ENCODE data around the gene MAPK1IP1L.
"Not testable (repeated sequence)": the region's sequence is repeated elsewhere in the genome, so short reads cannot be mapped to it uniquely, and the experiment has no call there.

The MAPK1IP1L gene

DNA sequence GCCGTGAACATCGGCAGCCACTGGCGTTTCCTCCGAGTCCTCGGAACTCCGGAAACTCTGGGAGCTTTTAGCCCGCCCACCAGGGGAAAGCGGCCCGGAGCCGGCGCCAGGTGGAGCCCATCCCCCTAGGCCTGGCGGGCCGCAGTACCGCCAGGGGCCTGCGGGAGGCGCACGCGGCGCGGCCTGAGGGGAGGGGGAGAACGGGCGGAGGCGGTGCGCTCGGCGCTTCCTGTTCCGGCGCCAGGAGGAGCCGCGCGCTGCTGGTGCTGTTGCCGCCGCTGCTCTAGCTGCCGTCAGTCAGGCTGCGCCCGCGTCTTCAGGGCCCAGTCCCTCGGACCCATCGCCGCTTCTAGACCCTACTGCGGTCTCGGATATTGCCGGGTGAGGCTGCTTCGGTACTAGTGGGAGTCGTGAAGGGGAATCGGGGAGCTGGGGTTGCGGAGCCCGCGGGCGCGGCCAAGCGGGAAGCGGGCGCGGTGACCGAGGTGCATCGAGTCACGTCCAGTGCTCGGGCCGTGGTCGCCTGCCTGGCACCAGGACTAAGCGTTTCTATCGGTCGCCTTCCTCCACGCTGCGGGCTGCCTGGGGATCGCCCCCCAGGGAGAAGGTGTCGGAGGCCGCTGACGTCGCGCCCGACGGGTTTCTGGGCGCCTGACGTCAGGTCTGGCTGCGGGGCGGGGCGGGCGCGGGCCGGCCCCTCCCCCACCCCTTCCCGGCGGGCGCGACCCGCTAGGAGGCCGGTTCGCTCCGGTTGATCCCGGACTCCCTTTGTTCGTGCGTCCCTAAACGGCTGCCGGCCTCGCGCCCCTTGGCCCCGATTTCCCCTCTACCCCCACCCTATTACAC, at the start of gene MAPK1IP1L:
Gene MAPK1IP1L, plus strand, starts transcription at position 225 of the 846 bp plus-strand sequence. CDS start 10,037 bp downstream, outside the sequence.
- peak; percentile 97 for DNase-seq

DNA sequence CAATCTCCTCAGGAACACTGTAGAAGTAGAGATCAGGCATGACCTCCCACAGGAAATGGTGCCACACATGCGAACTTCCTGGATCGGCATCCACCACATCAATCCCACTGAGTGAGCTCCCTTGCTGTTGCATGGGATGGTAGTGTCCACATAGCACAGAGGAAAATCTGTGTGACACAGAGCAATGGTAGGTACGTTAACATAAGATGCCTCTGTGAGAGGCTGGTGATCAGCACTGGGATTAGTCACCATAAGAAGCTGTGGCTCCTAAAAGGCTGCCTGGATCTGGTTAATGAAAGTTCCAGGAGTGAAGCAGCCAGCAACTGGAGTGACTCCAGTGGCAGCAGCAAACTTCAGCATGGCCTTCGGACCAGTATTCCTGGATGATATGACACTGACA, 46.4 kb upstream of the MAPK1IP1L start:
- no peak for DNase-seq

DNA sequence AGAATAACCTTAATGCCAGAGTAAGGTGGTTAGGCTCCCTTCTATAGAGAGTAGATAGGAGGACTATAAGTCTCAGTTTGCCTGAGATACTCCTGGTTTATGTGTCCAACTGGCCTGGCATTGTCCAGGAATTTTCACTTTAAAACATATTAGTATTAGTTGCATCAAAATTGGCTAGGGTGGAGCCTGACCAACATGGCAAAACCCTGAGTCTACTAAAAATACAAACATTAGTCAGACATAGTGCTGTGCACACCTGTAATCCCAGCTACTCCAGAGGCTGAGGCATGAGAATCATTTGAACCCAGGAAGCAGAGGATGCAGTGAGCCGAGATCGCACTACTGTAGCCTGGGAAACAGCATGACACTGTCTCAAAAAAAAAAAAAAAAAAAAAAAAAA, 36.4 kb upstream of the MAPK1IP1L start:
- DNase-seq = no peak

DNA sequence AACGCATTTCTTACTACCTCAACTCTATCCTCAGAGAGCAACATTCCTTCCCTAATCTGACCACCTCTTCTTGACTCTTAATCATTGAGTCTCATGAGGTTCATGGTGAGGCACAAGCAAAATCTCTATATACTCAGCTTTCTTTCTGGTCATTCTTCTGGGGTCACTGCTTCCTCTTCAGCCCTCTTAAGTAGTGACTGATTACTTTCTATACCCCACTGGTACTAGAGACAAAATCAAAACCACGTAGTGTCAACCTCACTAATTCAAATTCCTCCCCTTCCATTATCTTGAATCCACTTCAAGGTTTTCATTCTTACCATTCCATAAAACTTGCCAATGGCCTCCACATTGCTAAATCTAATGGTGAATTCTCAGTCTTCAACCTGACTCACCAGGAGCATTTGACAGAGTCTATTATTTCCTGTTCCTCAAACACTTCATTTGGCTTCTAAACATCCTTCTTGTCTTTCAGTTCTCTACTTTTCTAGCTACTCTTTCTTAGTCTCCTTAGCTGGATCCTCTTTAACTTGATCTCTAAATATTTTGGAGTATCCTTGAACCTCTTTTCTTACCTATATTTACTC, 31.4 kb upstream of the MAPK1IP1L start:
- no peak for DNase-seq

DNA sequence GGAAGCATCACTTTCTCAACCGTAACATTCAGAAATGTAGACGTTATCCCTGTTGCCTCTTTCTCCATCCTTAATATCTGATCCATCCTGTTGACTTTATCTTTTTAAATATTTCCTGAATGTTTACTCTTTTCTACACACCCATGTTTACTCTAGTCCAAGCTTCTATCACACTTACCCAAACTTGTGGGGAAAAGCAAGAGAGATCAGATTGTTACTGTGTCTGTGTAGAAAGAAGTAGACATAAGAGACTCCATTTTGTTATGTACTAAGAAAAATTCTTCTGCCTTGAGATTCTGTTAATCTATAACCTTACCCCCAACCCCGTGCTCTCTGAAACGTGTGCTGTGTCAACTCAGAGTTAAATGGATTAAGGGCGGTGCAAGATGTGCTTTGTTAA, 27.1 kb upstream of the MAPK1IP1L start:
- not testable (repeated sequence) for DNase-seq

DNA sequence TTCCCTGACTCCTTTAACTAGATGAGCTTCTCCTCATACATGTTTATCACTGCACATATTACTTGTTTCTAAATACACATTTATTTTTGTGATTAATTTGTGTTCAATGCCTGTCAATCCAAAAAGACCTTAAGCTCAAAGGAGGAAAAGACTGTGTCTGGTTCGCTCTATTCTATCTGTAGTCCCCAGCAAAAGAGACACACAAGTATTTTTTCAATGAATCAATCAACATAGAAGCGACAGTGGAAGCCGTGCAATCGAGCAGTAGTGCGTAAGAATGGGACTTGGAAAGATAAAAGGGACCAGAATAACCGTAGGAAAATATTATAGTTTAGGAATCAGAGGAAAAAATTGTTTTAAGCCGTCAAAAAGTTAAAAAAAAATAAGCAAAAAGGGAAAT, 25.5 kb upstream of the MAPK1IP1L start:
- peak; percentile 15 for DNase-seq

DNA sequence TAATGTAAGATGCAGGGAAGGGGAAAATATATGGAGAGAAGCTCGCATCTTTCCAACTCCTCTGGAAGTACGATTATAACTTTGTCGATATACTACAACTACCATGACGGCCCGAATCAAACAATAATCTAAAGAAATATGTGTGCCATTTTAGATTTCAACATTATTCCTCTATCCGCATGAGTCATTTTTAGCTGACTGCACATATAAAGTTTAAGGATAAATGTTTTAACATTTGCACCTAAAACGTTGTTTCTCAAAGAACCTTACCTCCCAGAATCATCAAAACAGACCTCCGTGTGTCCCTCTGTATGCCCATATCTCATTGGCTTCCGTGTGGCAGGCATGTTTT, 25.0 kb upstream of the MAPK1IP1L start:
- DNase-seq = no peak

DNA sequence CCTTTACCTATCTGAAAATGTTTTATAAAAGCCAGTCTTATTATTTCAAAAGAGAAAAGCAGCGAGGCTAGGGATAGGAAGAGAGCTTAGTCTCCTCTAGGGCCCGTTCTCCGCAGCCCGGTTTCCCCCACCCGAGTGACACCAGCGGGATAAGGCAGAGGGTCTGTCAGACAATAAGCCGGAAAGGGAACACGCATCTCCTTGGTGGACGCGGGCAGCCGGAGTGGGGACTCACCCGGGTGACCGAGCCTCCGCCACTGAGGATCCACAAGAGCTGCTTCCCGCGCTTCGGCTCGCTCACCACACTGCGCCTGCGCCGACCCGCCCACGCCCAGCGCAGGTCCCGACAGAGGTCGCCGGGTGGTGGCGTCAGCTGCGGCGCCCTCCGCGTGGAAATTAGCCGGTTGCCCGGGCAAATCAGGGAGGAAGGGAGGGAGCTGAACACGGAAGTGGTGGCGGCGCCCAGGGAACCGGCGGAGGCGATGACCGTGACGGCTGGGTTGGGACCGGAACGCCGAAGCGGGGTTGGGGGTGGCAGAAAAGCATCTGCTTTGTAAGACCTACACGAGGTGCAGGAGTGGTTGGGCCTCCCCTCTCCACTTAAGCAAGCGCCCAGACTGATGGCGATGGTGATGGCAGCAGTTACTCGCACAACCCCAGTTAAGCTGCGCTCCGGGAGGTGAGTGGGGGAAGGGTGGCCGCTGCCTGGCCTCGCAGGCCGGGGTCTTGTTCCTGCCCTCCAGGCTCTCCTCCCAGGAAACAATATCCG, 24.5 kb upstream of the MAPK1IP1L start, which contains the start of the genes SOCS4 and WDHD1:
Gene SOCS4, plus strand, starts transcription at position 444 of the 769 bp plus-strand sequence. CDS start 15,806 bp downstream, outside the sequence.
Gene WDHD1, minus strand, starts transcription at position 307 of the 769 bp plus-strand sequence. CDS start 312 bp downstream, outside the sequence.
- peak; percentile 94 for DNase-seq

DNA sequence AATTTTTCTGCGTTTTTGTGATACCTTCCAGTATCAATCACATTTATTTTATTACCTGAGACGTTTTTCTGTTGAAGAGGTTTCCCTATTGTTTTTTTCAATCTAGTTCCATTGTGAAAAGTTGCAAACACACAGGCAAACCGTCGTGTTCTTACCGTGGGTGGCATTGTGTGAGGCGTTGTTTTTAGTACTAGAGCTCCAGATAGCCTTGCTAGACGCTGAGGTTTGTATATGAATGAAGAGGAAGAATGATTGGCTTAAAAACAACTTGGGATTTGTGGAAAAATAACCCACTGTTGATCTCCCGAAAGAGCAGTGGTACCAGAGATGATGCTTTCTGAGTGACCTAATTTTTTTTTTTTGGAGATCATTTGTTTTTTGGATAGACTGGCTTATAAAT, 23.4 kb upstream of the MAPK1IP1L start:
- no peak for DNase-seq

DNA sequence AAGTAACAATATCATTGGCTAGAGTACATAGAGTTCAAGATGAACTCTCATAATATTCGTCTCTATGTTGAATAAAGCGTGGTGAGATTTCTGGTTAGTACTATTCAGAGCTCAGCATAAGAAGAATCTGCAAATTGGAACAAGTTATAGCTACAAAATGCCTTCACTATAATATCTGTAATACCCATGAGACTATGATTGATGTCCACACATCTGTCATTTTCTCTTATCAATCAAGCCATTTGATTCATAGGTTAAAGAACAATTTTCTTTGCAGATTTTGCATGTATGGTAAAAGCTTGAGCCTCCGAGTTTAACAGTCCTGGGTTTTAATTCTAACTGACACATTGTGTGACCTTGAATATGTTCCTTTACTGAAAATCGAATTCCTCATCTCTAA, 23.0 kb upstream of the MAPK1IP1L start:
- DNase-seq = no peak

DNA sequence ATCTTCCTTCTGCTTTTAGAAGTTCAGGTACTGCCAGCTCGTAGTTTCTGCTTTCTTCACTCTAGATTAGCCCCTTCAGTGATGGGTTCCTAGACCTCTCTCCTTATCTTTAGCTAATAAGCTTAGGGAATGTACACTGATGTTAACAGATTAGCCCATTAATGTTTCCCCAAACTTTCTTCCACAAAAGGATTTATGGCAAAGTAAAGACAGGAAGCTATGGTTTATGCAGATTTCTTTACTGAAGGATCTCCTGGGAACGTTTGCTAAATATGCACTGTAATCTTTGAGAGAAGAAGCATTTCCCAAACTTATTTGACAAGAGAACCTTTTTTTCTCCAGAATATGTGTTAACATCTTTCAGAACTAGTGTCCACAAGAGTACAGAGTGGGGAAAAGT, 20.3 kb upstream of the MAPK1IP1L start:
- no peak for DNase-seq

DNA sequence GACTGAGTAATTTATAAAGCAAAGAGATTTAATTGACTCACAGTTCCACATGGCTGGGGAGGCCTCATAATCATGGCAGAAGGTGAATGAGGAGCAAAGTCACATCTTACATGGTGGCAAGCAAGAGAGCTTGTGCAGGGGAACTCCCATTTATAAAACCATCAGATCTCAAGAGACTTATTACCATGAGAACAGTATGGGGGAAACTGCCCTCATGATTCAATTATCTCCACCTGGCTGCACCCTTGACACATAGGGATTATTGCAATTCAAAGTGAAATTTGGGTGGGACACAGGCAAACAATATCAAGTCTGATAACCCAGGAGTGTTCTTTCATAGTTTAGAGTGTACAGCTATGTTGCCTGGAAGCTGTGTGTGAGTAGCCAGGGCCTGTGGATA, 13.5 kb upstream of the MAPK1IP1L start:
- DNase-seq = not testable (repeated sequence)

DNA sequence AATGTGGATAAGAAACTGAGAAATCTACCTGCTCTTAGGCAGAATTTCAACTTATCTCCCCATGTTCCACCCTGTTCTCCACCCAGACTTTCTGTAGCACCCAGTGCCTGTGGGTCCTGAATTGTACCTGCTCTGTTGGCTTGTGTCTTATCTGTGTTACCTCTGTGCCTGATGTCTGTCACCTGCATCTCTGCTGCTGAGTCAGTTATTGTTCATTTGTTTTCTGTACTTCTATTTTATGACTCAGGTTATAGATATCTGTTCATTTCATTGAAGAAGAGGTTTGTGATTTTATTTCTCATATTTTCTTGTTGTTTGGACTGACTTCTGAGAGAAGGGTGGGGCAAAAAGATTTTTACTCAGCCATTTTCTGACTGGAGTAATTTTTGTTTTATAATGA, 12.7 kb upstream of the MAPK1IP1L start:
- no peak for DNase-seq

DNA sequence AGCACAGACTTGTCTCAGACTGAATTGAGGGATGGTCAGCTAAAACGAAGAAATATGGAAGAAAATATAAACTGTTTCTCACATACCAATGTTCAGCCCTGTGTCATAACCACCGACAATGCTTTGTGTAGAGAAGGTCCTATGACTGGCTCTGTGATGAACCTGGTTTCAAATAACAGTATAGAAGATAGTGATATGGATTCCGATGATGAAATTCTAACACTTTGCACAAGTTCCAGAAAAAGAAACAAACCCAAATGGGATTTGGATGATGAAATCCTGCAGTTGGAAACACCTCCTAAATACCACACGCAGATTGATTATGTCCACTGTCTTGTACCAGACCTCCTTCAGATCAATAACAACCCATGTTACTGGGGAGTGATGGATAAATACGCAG, 7.9 kb upstream of the MAPK1IP1L start:
- no peak for DNase-seq

DNA sequence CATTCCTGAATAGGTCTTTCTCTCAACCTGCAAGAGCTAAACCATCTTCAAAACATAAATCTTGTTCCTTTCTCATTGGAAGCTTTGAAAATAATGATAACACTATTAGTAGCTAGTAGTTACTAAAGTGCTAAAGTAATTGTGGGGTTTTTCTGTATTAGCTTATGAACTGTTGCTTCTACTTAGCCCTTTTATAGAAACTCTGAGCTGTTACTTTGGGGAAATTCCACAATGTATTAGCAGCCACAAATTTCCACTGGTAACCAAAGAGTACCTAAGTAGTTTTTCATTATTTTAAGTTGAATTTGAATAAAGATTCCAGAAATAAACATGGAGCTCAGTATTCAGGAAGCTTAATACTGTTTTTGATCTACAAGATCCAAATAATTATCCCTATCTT, 6.4 kb upstream of the MAPK1IP1L start:
- no peak for DNase-seq

DNA sequence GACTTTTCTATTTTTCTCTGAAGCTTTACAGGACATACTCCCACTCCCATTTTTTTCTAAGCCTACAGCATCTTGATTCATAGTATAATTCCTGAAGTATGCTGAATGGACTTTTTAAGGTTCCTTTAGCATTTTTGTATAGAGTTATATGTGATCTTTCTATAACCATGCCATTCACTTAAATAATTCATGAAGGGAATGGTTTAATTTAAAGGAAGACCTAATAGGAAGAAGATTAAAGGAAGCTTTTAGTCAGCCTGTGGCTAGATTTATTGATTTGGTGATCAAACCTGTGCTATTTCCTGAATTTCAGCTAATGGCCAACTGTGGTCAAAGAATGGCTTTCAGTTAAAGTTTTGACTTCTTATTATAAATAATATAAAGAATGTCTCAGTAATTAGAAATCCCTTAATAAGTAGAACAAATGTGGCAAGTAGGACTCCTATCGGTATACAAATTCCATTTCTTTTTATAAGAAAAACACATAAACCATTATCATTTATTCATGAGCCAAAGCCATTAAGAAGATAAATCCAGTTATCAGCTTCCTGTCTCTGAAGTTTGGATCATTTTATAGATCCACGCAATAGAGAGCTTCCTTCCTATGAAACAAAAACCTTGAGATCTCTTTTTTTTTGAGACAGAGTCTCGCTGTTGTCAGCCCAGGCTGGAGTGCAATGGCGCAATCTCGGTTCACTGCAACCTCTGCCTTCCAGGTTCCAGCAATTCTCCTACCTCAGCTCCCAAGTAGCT, 4.0 kb upstream of the MAPK1IP1L start:
- no peak for DNase-seq

DNA sequence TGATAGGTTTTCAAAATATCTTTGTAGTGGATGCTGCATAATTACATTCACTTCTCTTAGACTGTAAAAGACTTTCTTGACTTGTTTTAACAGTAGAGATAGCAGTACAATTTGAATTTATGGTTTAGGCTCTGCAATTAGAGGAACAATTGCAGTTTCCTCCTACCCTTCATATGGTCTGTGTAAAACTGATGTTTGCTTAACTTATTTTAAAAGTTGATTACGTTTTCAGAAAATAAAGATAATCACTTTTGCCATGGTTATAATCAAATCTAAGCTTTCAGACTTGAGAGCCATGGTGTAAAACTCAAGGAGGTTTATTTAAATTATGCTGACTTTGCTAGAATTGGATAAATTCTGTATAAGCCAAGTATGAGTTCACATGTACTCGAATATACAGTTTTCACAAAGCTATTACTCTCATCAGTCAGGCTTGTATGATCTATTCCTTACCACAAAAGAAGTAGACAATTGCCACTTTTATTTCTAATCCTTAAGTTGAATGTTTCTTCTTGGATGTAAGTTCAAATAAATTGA, 2.5 kb upstream of the MAPK1IP1L start:
- DNase-seq = no peak

DNA sequence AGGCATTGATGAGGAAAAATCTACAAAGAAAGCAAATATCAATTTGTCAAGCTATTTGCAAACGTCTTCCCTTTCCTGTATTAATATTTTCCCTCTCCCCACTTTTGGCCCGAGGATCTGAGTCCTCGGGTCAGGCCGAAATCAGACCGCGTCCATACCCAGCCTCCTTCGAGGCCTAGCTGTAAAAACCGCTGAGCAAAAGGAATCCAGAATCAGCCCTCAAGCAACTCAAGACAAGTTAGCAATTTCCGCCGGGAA, 353 bp upstream of the MAPK1IP1L start:
- no peak for DNase-seq

DNA sequence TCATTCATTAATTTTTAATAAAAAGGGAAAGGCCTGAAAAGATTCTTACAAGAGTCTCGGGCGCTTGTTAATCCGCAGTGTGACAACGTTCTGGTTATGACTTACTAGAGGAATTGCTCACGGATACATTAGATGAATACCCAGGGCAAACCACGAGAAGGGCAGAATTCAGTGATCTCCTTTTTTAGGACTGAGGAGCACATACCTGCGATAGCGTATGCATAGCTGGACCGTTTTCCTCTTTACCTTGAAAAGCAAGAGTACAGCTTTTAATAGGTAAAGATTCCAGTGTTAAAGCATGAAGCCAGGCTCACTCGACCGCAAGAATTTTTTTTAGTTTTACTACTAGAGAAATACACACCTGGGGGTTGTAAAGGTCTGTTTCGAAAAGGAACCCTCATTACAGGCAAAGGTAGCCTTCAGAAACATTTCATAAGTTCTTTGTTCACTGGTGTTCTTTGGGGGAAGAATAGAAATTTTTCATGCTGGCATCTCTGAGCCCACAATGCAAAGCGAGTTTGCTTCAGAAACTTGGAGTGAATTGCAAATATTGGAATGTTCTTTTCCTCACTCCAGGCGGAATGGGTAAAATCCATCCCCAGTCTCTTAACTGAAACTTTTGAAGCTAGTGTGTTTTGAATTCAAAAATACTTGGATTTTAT, 953 bp downstream of the MAPK1IP1L start:
- DNase-seq = no peak

DNA sequence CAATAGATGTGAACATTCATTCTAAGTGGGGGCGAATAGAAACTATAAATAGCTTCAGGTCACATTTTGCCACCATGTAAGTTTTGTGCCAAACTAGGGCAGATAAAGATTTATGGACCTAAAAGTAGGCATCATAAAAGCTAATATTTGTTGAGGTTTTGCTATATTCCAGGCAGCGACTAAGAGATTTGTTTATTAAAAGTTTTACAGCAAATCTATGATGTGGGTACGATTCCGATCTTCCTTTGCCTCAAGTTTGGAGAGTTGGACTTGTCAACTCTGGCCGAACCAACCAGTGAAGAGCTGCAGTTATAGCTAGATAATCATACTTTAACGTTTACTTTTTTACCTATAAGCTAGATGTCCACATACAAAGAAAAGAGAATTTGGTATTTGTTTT, 1.6 kb downstream of the MAPK1IP1L start:
- DNase-seq = no peak

DNA sequence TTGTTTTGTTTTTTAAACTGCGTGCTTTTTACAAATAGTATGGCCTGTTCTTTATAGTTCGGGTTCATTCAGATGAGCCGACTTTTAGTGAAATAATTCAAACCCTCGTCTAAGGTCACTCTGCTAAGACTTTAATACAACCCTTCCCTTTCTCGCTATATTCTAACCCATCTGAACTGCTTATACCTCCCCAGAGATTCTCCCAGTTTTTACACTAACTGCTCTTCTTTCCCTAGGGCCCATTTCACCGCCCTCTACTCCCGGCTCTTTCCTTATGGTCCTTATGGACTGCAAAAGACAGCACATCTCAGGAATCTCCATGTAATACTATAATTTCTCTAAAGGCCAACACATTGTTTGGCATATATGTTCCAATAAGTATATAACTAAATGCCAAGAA, 2.1 kb downstream of the MAPK1IP1L start:
- no peak for DNase-seq

DNA sequence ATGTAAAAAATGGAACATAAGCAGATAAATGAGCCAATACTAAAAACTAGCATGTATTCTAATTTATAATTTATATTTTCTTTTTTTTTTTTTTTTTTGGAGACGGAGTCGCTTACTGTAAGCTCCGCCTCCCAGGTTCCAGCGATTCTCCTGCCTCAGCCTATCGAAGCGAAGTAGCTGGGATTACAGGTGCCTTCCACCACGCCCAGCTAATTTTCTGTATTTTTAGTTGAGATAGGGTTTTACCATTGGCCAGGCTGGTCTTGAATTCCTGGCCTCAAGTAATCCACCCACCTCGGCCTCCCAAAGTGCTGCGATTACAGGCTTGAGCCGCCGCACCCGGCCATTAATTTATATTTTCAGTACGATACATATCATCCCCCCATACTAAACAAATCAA, 2.7 kb downstream of the MAPK1IP1L start:
- no peak for DNase-seq

All from DMS79 (cell line).